OCI-LY7 (cell line): Measurements from ENCODE around the gene OMA1.

Experiments
- CTCF ChIP-seq: fragments of 200-600 bp; sonication (generic); conservative IDR thresholded peaks from 2 replicates; pipeline ENCODE4 v1.5.1; 2014; ENCODE audit warnings: mild to moderate bottlenecking, antibody characterized with exemption, low read length, moderate library complexity, mixed read lengths
- EZH2phosphoT487 ChIP-seq: fragments of 200-600 bp; sonication (generic); IDR thresholded peaks from 2 replicates; pipeline ENCODE4 v1.6.1; 2018; ENCODE audit warnings: low read depth, borderline replicate concordance, mild to moderate bottlenecking, mixed run types, antibody characterized with exemption, low read length, moderate library complexity, mixed read lengths

GRCh38 chr1:58570817-58571216 lies 24.3 kb upstream of the OMA1 start:
- TF ChIP-seq EZH2phosphoT487: no peak
- TF ChIP-seq CTCF: no peak
